SK-N-SH (cell line): ENCODE results near the gene ITPRID1. TPM values are rescaled to one million over a fixed set of nuclear protein-coding genes. Genes with fewer than 3 reads are reported as not detected.

Source experiments
- CTCF ChIA-PET: fragments of 300-600, 350-600 bp; formaldehyde crosslinking; extraction: SDS; loops from one replicate; lab custom pipeline; 2021; lab: Yijun Ruan, JAX
- POLR2A ChIA-PET: fragments of 350-600 bp; sonication (Branson Sonifier 250); formaldehyde crosslinking; extraction: SDS; loops from one replicate; lab custom pipeline; 2020; ENCODE audit warnings: antibody characterized with exemption, inconsistent platforms; lab: Yijun Ruan, JAX
- DNase-seq: peaks from one replicate; pipeline ENCODE4 v3.0.0; 2012
- H2AFZ ChIP-seq: fragments of 200-600 bp; sonication (generic); 2 replicates; pipeline ENCODE4 v1.8.1; 2016; ENCODE audit warnings: antibody characterized with exemption, mild to moderate bottlenecking, low read depth
- H3F3A ChIP-seq: fragments of 200-600 bp; sonication (generic); replicated peaks from 2 replicates; pipeline ENCODE3; 2016; ENCODE audit warnings: antibody characterized with exemption, mild to moderate bottlenecking; ENCODE audit not compliant: insufficient read depth
- H3K27ac ChIP-seq, 2 experiments: fragments of 200-500 bp in 1 of 2; fragments of 200-600 bp in 1 of 2; sonication (Bioruptor generic) in 1 of 2; sonication (generic), shearing (Covaris generic) in 1 of 2; 2 replicates each; pipeline versions ENCODE4 v1.5.1 to v1.6.1; 2014 to 2016; ENCODE audit warnings: low read depth in 2 of 2, inconsistent platforms in 1 of 2, low read length in 1 of 2, mild to moderate bottlenecking in 1 of 2, mixed read lengths in 1 of 2
- H3K27me3 ChIP-seq: fragments of 200-600 bp; sonication (generic), shearing (Covaris generic); 2 replicates; pipeline ENCODE4 v1.6.1; 2016; ENCODE audit warnings: mixed run types; ENCODE audit not compliant: insufficient read depth
- H3K36me3 ChIP-seq, 2 experiments: fragments of 200-500 bp in 1 of 2; fragments of 200-600 bp in 1 of 2; sonication (Bioruptor generic) in 1 of 2; sonication (generic) in 1 of 2; replicated peaks in 1 of 2; 2 replicates each; pipeline versions ENCODE3 to v1.5.1; 2014 to 2016; ENCODE audit warnings: low read length in 1 of 2, mild to moderate bottlenecking in 1 of 2; ENCODE audit not compliant: insufficient read depth in 2 of 2, control insufficient read depth in 1 of 2
- H3K4me1 ChIP-seq, 2 experiments: fragments of 200-500 bp in 1 of 2; fragments of 200-600 bp in 1 of 2; sonication (Bioruptor generic) in 1 of 2; sonication (generic), shearing (Covaris generic) in 1 of 2; 2 replicates each; pipeline versions ENCODE4 v1.5.1 to v1.6.1; 2014 to 2016; ENCODE audit warnings: low read depth in 1 of 2, low read length in 1 of 2, mixed run types in 1 of 2; ENCODE audit not compliant: insufficient read depth in 2 of 2, control insufficient read depth in 1 of 2
- H3K4me2 ChIP-seq: fragments of 200-600 bp; sonication (generic), shearing (Covaris generic); 2 replicates; pipeline ENCODE4 v1.6.1; 2017; ENCODE audit warnings: mixed run types
- H3K4me3 ChIP-seq, 2 experiments: fragments of 200-500 bp in 1 of 2; fragments of 200-600 bp in 1 of 2; sonication (Bioruptor generic) in 1 of 2; sonication (generic), shearing (Covaris generic) in 1 of 2; 2 replicates each; pipeline versions ENCODE4 v1.5.1 to v1.8.1; 2014 to 2016; ENCODE audit warnings: low read depth in 2 of 2, inconsistent platforms in 1 of 2, low read length in 1 of 2, mild to moderate bottlenecking in 1 of 2, mixed read lengths in 1 of 2, moderate library complexity in 1 of 2
- H3K79me2 ChIP-seq: fragments of 200-600 bp; sonication (generic); 2 replicates; pipeline ENCODE4 v1.8.1; 2017; ENCODE audit warnings: mild to moderate bottlenecking; ENCODE audit not compliant: insufficient read depth
- H3K9ac ChIP-seq: fragments of 200-600 bp; sonication (generic); 2 replicates; pipeline ENCODE4 v1.6.1; 2017; ENCODE audit warnings: mixed run types
- H3K9me2 ChIP-seq: fragments of 200-600 bp; sonication (generic); 2 replicates; pipeline ENCODE4 v1.6.1; 2017; ENCODE audit warnings: mixed run types
- H3K9me3 ChIP-seq: fragments of 200-600 bp; sonication (generic); 2 replicates; pipeline ENCODE4 v1.6.1; 2017; ENCODE audit warnings: mixed run types, mild to moderate bottlenecking, moderate library complexity
- H4K20me1 ChIP-seq: fragments of 200-600 bp; sonication (generic); 2 replicates; pipeline ENCODE4 v1.6.1; 2017; ENCODE audit warnings: mild to moderate bottlenecking, mixed run types; ENCODE audit not compliant: insufficient read depth
- CTCF ChIP-seq: fragments of 200-600 bp; sonication (generic); IDR thresholded peaks from 2 replicates; pipeline ENCODE4 v1.6.1; 2017; ENCODE audit warnings: antibody characterized with exemption, mild to moderate bottlenecking, moderate library complexity
- ELF1 ChIP-seq: IDR thresholded peaks from 2 replicates; pipeline ENCODE4 v1.4.0; 2012
- FOXJ3 ChIP-seq: sonication (generic); formaldehyde crosslinking; IDR thresholded peaks from 2 replicates; pipeline ENCODE4 v1.5.1; 2020; ENCODE audit warnings: mild to moderate bottlenecking, missing genetic modification reagents
- GATA2 ChIP-seq: sonication (generic); formaldehyde crosslinking; IDR thresholded peaks from 2 replicates; pipeline ENCODE4 v1.5.0; 2020; ENCODE audit warnings: mild to moderate bottlenecking, missing genetic modification reagents
- JUND ChIP-seq: IDR thresholded peaks from 2 replicates; pipeline ENCODE4 v1.4.0; 2012
- PBX3 ChIP-seq: IDR thresholded peaks from 2 replicates; pipeline ENCODE4; 2012
- RAD21 ChIP-seq: IDR thresholded peaks from 2 replicates; pipeline ENCODE4 v1.6.1; 2012; ENCODE audit warnings: mild to moderate bottlenecking, low read length
- RCOR1 ChIP-seq: fragments of 150-350 bp; IDR thresholded peaks from 2 replicates; pipeline ENCODE4 v1.6.1; 2017; ENCODE audit warnings: antibody characterized with exemption, low read length
- REST ChIP-seq: IDR thresholded peaks from 2 replicates; pipeline ENCODE4 v1.6.1; 2012; ENCODE audit warnings: mild to moderate bottlenecking, low read depth, low read length, moderate library complexity
- RFX5 ChIP-seq: IDR thresholded peaks from 2 replicates; pipeline ENCODE4 v1.6.1; 2012; ENCODE audit warnings: mild to moderate bottlenecking, improper control_type of control experiment, low read length
- SMC3 ChIP-seq: IDR thresholded peaks from 2 replicates; pipeline ENCODE4 v1.6.1; 2012; ENCODE audit warnings: low read depth, low read length, improper control_type of control experiment
- TEAD4 ChIP-seq: IDR thresholded peaks from 2 replicates; pipeline ENCODE4 v1.4.0; 2012; ENCODE audit warnings: mild to moderate bottlenecking, borderline replicate concordance; ENCODE audit not compliant: insufficient read depth
- USF2 ChIP-seq: fragments of 150-350 bp; IDR thresholded peaks from 2 replicates; pipeline ENCODE4 v1.6.1; 2017; ENCODE audit warnings: antibody characterized with exemption, low read length, low read depth, borderline replicate concordance
- WGBS: methylation state at CpG from one replicate; pipeline ENCODE4 v1.1.6; 2017; ENCODE audit warnings: low lambda C conversion rate; 5-methylcytosine and 5-hydroxymethylcytosine counted together
- polyA plus RNA-seq, 3 experiments: library from polyadenylated mRNA; depleted of rRNA; stranded (reverse); fragments of >200 nt; gene quantifications; 2 replicates each; pipeline ENCODE4 v1.2.3, GENCODE V29; 2012

Gene ITPRID1
- polyA plus RNA-seq, 1 of the 3 experiments (the other 2 are of a cell fraction), result not detected

GRCh38 chr7:31464601-31465000 lies 49.3 kb upstream of the ITPRID1 start:
- no peak overlapping the region for H3K4me3 ChIP-seq
- H3K27ac ChIP-seq, result no peak overlapping the region
- DNase-seq, result no peak
- no peak overlapping the region for H3K4me2 ChIP-seq
- H3K36me3 ChIP-seq, result no peaks in the 10 kb centered on the region
- H3K9ac ChIP-seq, result no peak overlapping the region
- no peaks in the 10 kb centered on the region; the same call in 1 of the 2 replicates for H3K27me3 ChIP-seq
- no peaks in the 10 kb centered on the region for H3F3A ChIP-seq
- CTCF ChIA-PET, result interaction anchor here (1.3 to 3.2 kb wide), 3 partner anchors 15 to 272 kb away, joined by 3 to 15 read pairs (median 5); no protein-coding TSS in a partner anchor
- H3K79me2 ChIP-seq, result no peaks in the 10 kb centered on the region
- WGBS, result 0% methylated on average over 1 of the region's 1 CpG
- H3K9me3 ChIP-seq, result no peaks in the 10 kb centered on the region
- no peaks in the 10 kb centered on the region for H3K9me2 ChIP-seq
- no peaks in the 10 kb centered on the region for H3K4me1 ChIP-seq
- TF ChIP-seq JUND (no peak), TEAD4 (no peak), FOXJ3 (CRISPR knock-in tag) (no peak), RCOR1 (no peak), PBX3 (no peak), CTCF (no peak), REST (no peak), USF2 (no peak), RAD21 (no peak), ELF1 (no peak), RFX5 (no peak), GATA2 (CRISPR knock-in tag) (no peak), SMC3 (no peak)
- TF ChIP-seq, all 33 proteins: peak for 0
- POLR2A ChIA-PET, result no interaction called here
- Histone ChIP-seq H4K20me1 (no peaks in the 10 kb centered on the region), H2AFZ (no peak overlapping the region)
